ENCODE results near the gene GPI.
"Not testable (repeated sequence)": the region's sequence is repeated elsewhere in the genome, so short reads cannot be mapped to it uniquely, and the experiment has no call there.

Gene GPI

GRCh38 chr19:34362679-34363069 is 2.3 kb upstream of the GPI start:
- Histone ChIP-seq H3K4me1 (ENCODE audit: control insufficient read depth, insufficient read depth, low read length) (peaks cover 31% of the 10 kb centered on the region), H3K4me3 (ENCODE audit: low read length) (no peak overlapping the region), H3K36me3 (ENCODE audit: control insufficient read depth, insufficient read depth, low read length) (peaks cover 4% of the 10 kb centered on the region), H3K9me3 (ENCODE audit: control insufficient read depth, low read length) (no peaks in the 10 kb centered on the region), H3K27me3 (ENCODE audit: control insufficient read depth, insufficient read depth, low read length) (no peaks in the 10 kb centered on the region), H3K9ac (ENCODE audit: low read length) (no peak overlapping the region)

GRCh38 chr19:34363094-34363493 is 1.9 kb upstream of the GPI start:
- Histone ChIP-seq H3K4me1 (ENCODE audit: control insufficient read depth, insufficient read depth, low read length) (peaks cover 31% of the 10 kb centered on the region), H3K9me3 (ENCODE audit: control insufficient read depth, low read length) (no peaks in the 10 kb centered on the region), H3K27me3 (ENCODE audit: control insufficient read depth, insufficient read depth, low read length) (no peaks in the 10 kb centered on the region), H3K36me3 (ENCODE audit: control insufficient read depth, insufficient read depth, low read length) (peaks cover 6% of the 10 kb centered on the region), H3K4me3 (ENCODE audit: low read length) (no peak overlapping the region), H3K9ac (ENCODE audit: low read length) (no peak overlapping the region)

- H3K9ac ChIP-seq (ENCODE audit: low read length): no peak overlapping the region
- no peaks in the 10 kb centered on the region for H3K27me3 ChIP-seq (ENCODE audit: control insufficient read depth, insufficient read depth, low read length)
Observed at GRCh38 chr19:34363930-34364329, 1.1 kb upstream of the GPI start.

GRCh38 chr19:34364462-34364829 is 550 bp upstream of the GPI start:
- H3K4me1 ChIP-seq (ENCODE audit: control insufficient read depth, insufficient read depth, low read length): peaks cover 25% of the 10 kb centered on the region
- H3K9ac ChIP-seq (ENCODE audit: low read length): peak overlapping the region; percentile 45
- H3K4me3 ChIP-seq (ENCODE audit: low read length): no peak overlapping the region

More at GRCh38 chr19:34363930-34364329, 1.1 kb upstream of the GPI start:
- Histone ChIP-seq H3K4me3 (ENCODE audit: low read length) (no peak overlapping the region), H3K4me1 (ENCODE audit: control insufficient read depth, insufficient read depth, low read length) (peaks cover 25% of the 10 kb centered on the region), H3K36me3 (ENCODE audit: control insufficient read depth, insufficient read depth, low read length) (peaks cover 12% of the 10 kb centered on the region), H3K9me3 (ENCODE audit: control insufficient read depth, low read length) (no peaks in the 10 kb centered on the region)

GRCh38 chr19:34365463-34366401 is 736 bp downstream of the GPI start:
- Histone ChIP-seq H3K9ac (ENCODE audit: low read length) (peak overlapping the region; percentile 91), H3K9me3 (ENCODE audit: control insufficient read depth, low read length) (no peaks in the 10 kb centered on the region), H3K27me3 (ENCODE audit: control insufficient read depth, insufficient read depth, low read length) (no peaks in the 10 kb centered on the region), H3K4me1 (ENCODE audit: control insufficient read depth, insufficient read depth, low read length) (peaks cover 20% of the 10 kb centered on the region), H3K36me3 (ENCODE audit: control insufficient read depth, insufficient read depth, low read length) (peaks cover 12% of the 10 kb centered on the region), H3K4me3 (ENCODE audit: low read length) (peak overlapping the region; percentile 85)

More at GRCh38 chr19:34364462-34364829, 550 bp upstream of the GPI start:
- Histone ChIP-seq H3K36me3 (ENCODE audit: control insufficient read depth, insufficient read depth, low read length) (peaks cover 12% of the 10 kb centered on the region), H3K9me3 (ENCODE audit: control insufficient read depth, low read length) (no peaks in the 10 kb centered on the region), H3K27me3 (ENCODE audit: control insufficient read depth, insufficient read depth, low read length) (no peaks in the 10 kb centered on the region)

GRCh38 chr19:34366738-34367623 is 2.0 kb downstream of the GPI start:
- no peak overlapping the region for H3K4me3 ChIP-seq (ENCODE audit: low read length)
- no peaks in the 10 kb centered on the region for H3K9me3 ChIP-seq (ENCODE audit: control insufficient read depth, low read length)
- no peak overlapping the region for H3K9ac ChIP-seq (ENCODE audit: low read length)
- no peaks in the 10 kb centered on the region for H3K27me3 ChIP-seq (ENCODE audit: control insufficient read depth, insufficient read depth, low read length)
- H3K36me3 ChIP-seq (ENCODE audit: control insufficient read depth, insufficient read depth, low read length): peaks cover 12% of the 10 kb centered on the region
- peaks cover 20% of the 10 kb centered on the region for H3K4me1 ChIP-seq (ENCODE audit: control insufficient read depth, insufficient read depth, low read length)

- Histone ChIP-seq H3K9me3 (ENCODE audit: control insufficient read depth, low read length) (no peaks in the 10 kb centered on the region), H3K4me3 (ENCODE audit: low read length) (no peak overlapping the region), H3K27me3 (ENCODE audit: control insufficient read depth, insufficient read depth, low read length) (no peaks in the 10 kb centered on the region), H3K36me3 (ENCODE audit: control insufficient read depth, insufficient read depth, low read length) (peaks cover 12% of the 10 kb centered on the region), H3K9ac (ENCODE audit: low read length) (no peak overlapping the region), H3K4me1 (ENCODE audit: control insufficient read depth, insufficient read depth, low read length) (peaks cover 20% of the 10 kb centered on the region)
Observed at GRCh38 chr19:34367624-34367957, 2.6 kb downstream of the GPI start.

- peaks cover 12% of the 10 kb centered on the region for H3K36me3 ChIP-seq (ENCODE audit: control insufficient read depth, insufficient read depth, low read length)
- H3K9ac ChIP-seq (ENCODE audit: low read length): no peak overlapping the region
- no peaks in the 10 kb centered on the region for H3K27me3 ChIP-seq (ENCODE audit: control insufficient read depth, insufficient read depth, low read length)
- H3K9me3 ChIP-seq (ENCODE audit: control insufficient read depth, low read length): no peaks in the 10 kb centered on the region
- H3K4me1 ChIP-seq (ENCODE audit: control insufficient read depth, insufficient read depth, low read length): peaks cover 20% of the 10 kb centered on the region
- H3K4me3 ChIP-seq (ENCODE audit: low read length): no peak overlapping the region
Observed at GRCh38 chr19:34368338-34368737, 3.3 kb downstream of the GPI start.

- not testable (repeated sequence) for H3K27me3 ChIP-seq (ENCODE audit: control insufficient read depth, insufficient read depth, low read length); H3K9ac ChIP-seq (ENCODE audit: low read length); H3K4me3 ChIP-seq (ENCODE audit: low read length); H3K9me3 ChIP-seq (ENCODE audit: control insufficient read depth, low read length)
- Histone ChIP-seq H3K4me1 (ENCODE audit: control insufficient read depth, insufficient read depth, low read length) (peaks cover 20% of the 10 kb centered on the region), H3K36me3 (ENCODE audit: control insufficient read depth, insufficient read depth, low read length) (peaks cover 13% of the 10 kb centered on the region)
Observed at GRCh38 chr19:34369166-34369565, 4.2 kb downstream of the GPI start.

GRCh38 chr19:34370117-34370516 is 5.1 kb downstream of the GPI start:
- no peak overlapping the region for H3K4me3 ChIP-seq (ENCODE audit: low read length)
- peaks cover 21% of the 10 kb centered on the region for H3K36me3 ChIP-seq (ENCODE audit: control insufficient read depth, insufficient read depth, low read length)
- H3K9ac ChIP-seq (ENCODE audit: low read length): no peak overlapping the region
- H3K27me3 ChIP-seq (ENCODE audit: control insufficient read depth, insufficient read depth, low read length): no peaks in the 10 kb centered on the region
- no peaks in the 10 kb centered on the region for H3K9me3 ChIP-seq (ENCODE audit: control insufficient read depth, low read length)
- H3K4me1 ChIP-seq (ENCODE audit: control insufficient read depth, insufficient read depth, low read length): peaks cover 20% of the 10 kb centered on the region

- H3K9ac ChIP-seq (ENCODE audit: low read length): no peak overlapping the region
- H3K9me3 ChIP-seq (ENCODE audit: control insufficient read depth, low read length): no peaks in the 10 kb centered on the region
- no peaks in the 10 kb centered on the region for H3K27me3 ChIP-seq (ENCODE audit: control insufficient read depth, insufficient read depth, low read length)
- H3K4me3 ChIP-seq (ENCODE audit: low read length): no peak overlapping the region
- H3K36me3 ChIP-seq (ENCODE audit: control insufficient read depth, insufficient read depth, low read length): peaks cover 27% of the 10 kb centered on the region
- peaks cover 16% of the 10 kb centered on the region for H3K4me1 ChIP-seq (ENCODE audit: control insufficient read depth, insufficient read depth, low read length)
Observed at GRCh38 chr19:34370983-34371382, 6.0 kb downstream of the GPI start.
